ENCODE results near the gene SRSF2.
"Not testable (repeated sequence)": the region's sequence is repeated elsewhere in the genome, so short reads cannot be mapped to it uniquely, and the experiment has no call there.

Gene SRSF2, protein sequence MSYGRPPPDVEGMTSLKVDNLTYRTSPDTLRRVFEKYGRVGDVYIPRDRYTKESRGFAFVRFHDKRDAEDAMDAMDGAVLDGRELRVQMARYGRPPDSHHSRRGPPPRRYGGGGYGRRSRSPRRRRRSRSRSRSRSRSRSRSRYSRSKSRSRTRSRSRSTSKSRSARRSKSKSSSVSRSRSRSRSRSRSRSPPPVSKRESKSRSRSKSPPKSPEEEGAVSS

GRCh38 chr17:76737082-76737675 lies at the start of gene SRSF2:
TSS of gene SRSF2 (minus strand) at chr17:76737331. CDS start at chr17:76737160, 171 bp downstream.
- peak; percentile 93 to 97 for DNase-seq (ENCODE audit: low read depth in 2 of 2, low spot score in 1 of 2)

GRCh38 chr17:76784926-76785325 lies 47.8 kb upstream of the SRSF2 start:
- DNase-seq (ENCODE audit: low read depth in 2 of 2, low spot score in 1 of 2), result no peak

- no peak for DNase-seq (ENCODE audit: low read depth in 2 of 2, low spot score in 1 of 2)
Measured at GRCh38 chr17:76783146-76783545, 46.0 kb upstream of the SRSF2 start.

DNA sequence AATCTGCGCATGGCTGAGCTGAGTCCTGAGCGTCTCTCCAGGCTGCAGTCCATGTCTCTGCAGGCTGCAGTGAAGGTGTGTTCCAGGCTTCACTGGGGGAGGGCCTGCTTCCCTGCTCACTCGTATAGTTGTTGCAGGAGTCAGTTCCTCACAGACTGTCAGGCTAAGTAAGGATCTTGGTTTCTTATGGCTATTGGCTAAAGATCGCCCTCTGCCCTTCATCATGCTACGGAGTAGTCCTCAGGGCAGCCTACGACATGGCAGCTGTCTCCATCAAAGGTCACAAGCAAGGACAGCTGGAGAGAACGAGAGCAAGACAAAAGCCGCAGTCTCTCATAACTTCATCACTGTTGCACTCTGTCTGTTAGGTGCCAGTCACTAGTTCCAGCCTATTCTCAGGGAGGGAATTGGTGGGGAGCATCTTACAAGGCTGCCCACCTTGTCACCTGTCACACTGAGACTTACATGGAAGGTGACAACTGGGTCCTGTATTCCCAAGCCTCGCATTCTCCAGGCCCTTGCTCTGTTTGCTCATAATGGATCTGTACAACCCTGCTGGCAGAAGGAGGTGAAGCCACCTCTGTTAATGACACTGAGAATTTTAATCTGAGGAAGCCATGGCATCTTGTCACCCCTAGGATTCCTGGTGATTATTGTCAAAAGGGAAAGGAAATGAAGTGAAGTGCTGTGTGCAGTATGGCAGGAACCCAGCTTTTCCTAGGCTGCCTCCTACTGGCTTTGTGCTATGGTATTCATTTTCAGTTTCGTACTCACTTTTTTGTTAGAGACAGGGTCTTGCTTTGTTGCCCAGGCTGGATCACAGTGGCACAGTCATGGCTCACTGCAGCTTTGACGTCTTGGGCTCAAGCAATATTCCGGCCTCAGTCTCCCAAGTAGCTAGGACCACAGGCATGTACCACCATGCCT lies 44.2 kb upstream of the SRSF2 start:
- no peak for DNase-seq (ENCODE audit: low read depth in 2 of 2, low spot score in 1 of 2)

- DNase-seq (ENCODE audit: low read depth in 2 of 2, low spot score in 1 of 2), result no peak
Measured at GRCh38 chr17:76775021-76775600, 38.0 kb upstream of the SRSF2 start.

DNA sequence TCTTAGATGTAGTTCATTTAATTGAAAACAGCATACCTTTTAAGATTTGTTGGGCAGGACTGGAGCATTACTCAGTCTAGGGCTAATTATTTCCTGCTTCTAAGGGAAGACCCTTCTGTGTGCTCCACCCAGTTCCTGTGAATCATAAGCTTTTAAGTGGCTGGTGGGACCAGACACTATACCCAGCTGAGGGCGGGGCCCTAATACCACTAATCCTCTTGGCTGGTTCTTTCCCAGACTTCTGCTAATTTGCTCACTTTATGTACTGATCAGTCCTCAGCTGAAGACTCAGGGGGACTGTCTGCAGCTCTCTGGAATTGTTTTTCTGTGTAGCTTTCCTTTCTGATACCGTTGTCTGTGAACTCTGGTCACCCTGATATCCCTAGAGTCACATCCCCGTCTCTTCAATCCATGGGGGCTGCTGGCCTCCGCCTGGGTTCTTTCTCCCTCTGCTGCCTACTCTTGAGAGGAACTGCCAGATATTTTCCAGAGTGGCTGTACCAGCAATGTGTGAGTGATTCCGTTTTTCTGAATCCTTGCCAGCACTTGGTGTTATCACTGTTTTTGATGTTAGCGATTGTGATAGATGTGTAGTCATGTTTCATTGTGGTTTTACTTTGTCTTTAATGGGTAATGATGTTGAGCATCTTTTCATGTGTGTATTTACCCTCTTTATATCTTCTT lies 35.9 kb upstream of the SRSF2 start:
- peak; percentile 16 to 37 for DNase-seq (ENCODE audit: low read depth in 2 of 2, low spot score in 1 of 2)

- no peak for DNase-seq (ENCODE audit: low read depth in 2 of 2, low spot score in 1 of 2)
Measured at GRCh38 chr17:76758570-76758969, 21.4 kb upstream of the SRSF2 start.

DNA sequence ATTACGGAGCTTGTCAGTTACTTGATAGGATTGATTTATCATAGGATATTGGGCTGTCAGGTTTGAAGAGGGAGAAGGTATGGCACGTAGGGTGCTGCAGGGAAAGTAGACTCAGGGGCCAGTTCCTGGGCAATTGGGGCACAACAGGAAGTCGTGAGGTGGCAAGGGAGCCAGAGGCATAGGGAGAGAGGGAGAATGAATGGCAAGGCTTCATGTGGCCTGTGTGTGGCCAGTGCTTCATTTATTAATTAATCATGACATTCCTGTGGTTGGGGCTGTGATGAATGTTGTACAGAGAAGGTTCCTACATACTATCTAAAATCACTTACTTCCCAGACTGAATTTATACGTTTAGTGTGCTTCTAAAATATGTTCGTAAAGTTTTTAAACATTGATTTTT lies 20.1 kb upstream of the SRSF2 start:
- DNase-seq (ENCODE audit: low read depth in 2 of 2, low spot score in 1 of 2), result no peak

DNA sequence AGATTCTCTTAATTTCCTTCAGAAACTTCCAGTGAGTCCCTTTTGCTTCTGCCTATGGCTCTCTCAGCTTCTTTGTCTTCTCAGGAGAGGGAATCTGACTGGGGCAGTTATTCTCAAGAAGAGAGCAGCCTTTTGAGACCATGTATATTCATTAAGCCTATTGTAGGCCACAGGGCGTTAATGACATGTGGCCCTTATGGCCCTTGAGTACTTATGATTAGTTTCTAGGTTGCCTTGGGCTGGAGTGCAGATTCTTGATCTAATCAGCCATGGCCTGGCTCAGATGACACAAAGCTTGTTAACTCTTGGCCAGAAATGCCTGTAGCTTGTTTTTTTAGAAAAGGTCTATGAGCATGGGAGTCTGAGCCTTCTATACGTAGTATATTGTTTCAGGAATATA lies 18.2 kb upstream of the SRSF2 start:
- DNase-seq (ENCODE audit: low read depth in 2 of 2, low spot score in 1 of 2), result no peak

GRCh38 chr17:76753061-76753961 lies 16.2 kb upstream of the SRSF2 start:
- no peak for DNase-seq (ENCODE audit: low read depth in 2 of 2, low spot score in 1 of 2)

- no peak for DNase-seq (ENCODE audit: low read depth in 2 of 2, low spot score in 1 of 2)
Measured at GRCh38 chr17:76752006-76752405, 14.9 kb upstream of the SRSF2 start.

- DNase-seq (ENCODE audit: low read depth in 2 of 2, low spot score in 1 of 2), result no peak
Measured at GRCh38 chr17:76751416-76751993, 14.4 kb upstream of the SRSF2 start.

DNA sequence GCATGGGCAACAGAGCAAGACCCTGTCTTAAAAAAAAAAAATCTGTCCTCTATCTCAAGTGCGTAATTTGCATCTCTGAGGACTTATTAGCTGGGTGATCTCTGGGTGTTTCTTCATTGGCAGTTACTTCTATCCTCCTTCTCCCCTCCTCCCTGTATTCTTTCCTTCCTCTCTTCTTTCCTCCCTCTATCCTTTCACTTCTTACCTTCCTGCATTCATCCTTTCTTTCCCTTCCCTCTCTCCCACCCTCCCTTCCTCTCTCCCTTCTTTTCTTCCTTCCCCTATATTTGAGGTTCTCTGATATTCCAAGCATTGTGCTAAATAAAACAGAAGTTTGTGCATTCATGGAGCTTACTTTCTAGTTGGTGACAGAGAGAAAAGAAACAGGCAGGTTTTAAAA lies 11.5 kb upstream of the SRSF2 start:
- no peak for DNase-seq (ENCODE audit: low read depth in 2 of 2, low spot score in 1 of 2)

DNA sequence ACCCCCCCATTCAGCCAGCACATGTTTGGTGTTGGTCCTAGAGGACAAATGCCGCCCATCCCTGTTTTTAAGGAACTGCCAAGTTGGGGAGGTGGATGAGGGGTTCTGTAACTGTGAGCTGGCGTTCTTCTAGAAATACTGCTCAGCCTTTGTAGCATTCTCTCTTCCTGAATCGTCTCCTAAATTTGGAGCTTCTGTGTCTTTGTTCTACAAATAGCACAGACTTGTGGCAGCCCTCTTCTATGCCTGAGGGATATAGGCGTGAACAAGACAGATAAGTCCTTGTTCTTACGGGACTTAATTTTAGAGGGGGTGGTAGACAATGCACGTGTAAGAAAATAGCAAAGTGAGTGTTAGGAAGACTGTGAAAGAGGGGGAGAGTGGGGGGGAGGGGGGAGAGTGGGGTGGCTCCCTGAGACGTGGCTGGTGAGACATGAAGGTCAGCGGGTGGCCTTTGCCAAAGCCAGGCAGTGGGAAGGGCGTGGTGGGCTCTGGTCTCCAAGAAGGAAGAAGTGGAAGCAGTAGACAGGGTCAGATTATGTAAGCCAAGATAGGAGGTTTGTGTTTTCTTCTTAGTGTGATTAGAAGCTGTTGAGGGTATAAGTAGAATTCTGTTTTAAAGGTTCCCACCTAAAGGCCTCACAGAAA lies 10.7 kb upstream of the SRSF2 start:
- no peak for DNase-seq (ENCODE audit: low read depth in 2 of 2, low spot score in 1 of 2)

- DNase-seq (ENCODE audit: low read depth in 2 of 2, low spot score in 1 of 2), result not testable (repeated sequence)
Measured at GRCh38 chr17:76745785-76746184, 8.7 kb upstream of the SRSF2 start.

- no peak for DNase-seq (ENCODE audit: low read depth in 2 of 2, low spot score in 1 of 2)
Measured at GRCh38 chr17:76744747-76745146, 7.6 kb upstream of the SRSF2 start.

DNA sequence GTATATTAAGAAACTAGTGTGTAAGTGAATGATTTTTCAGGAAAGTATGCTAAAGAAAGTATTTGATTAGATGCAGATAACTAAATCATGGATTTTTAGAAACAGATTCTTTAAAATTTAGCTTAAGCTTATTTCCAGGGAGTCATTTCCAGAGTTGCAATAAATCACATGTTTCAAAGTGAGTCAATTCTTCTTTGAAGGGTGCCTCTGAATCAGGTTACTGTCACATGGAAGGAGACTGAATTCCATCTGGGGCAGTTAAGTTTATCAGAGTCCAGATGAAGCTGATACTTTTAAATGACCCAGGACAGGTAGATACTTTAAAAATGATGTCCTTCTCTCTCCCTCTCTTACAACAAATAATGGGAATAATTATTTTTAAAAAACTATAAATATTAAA lies 5.8 kb upstream of the SRSF2 start:
- DNase-seq (ENCODE audit: low read depth in 2 of 2, low spot score in 1 of 2), result no peak

DNA sequence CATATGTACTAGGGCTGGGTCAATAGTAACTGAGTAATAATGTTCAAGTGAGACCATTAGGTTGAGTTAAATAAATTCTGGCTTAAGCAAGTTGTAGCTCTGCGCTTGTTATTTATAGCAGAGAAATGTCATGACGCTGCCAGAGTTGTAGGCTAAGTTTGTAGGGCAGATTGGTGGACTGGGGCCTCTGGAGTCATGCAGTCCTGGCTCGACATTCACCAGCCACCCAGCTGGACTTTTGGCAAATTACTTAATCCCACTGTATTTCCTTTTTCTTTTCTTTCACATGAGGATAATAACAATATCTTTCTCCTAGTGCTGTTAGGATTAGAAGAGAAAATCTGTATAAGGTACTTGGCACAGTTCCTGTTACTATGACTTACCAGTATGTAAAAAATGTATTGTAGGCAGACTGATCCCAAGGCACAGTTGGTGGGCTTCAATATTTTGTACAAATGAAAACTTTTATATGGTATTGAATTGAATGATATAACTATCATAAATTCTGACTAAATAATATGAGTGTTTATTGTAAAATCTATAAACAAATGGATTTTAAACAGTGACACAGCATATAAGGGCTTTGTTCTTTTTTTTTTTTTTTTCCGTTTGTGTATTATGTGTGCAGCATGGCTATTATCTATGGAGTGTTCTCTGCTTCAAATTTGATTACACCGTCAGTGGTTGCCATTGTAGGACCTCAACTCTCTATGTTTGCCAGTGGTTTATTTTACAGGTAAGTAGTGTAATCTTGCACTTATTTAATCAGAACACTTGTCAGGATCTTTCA lies 3.4 kb upstream of the SRSF2 start:
- no peak for DNase-seq (ENCODE audit: low read depth in 2 of 2, low spot score in 1 of 2)
